ENCODE results near the gene SPECC1.

Gene SPECC1

GRCh38 chr17:20059728-20060188 lies 50.6 kb downstream of the SPECC1 start:
- H3K4me3 ChIP-seq (ENCODE audit: low read length) = no peak overlapping the region
- DNase-seq (ENCODE audit: low read depth) = peak; percentile 13
- TF ChIP-seq CTCF (conservative IDR thresholded peaks at IDR 0.05; ENCODE audit: low read length) = no peak

GRCh38 chr17:20063665-20064648 lies 54.8 kb downstream of the SPECC1 start:
- DNase-seq (ENCODE audit: low read depth) = peak; percentile 95
- peak overlapping the region; percentile 12 for H3K4me3 ChIP-seq (ENCODE audit: low read length)
- TF ChIP-seq CTCF (conservative IDR thresholded peaks at IDR 0.05; ENCODE audit: low read length) = peak; percentile 20

GRCh38 chr17:20066253-20066652 lies 57.1 kb downstream of the SPECC1 start:
- peak; percentile 92 for DNase-seq (ENCODE audit: low read depth)
- H3K4me3 ChIP-seq (ENCODE audit: low read length) = no peak overlapping the region
- no peak for TF ChIP-seq CTCF (conservative IDR thresholded peaks at IDR 0.05; ENCODE audit: low read length)

- no peak overlapping the region for H3K4me3 ChIP-seq (ENCODE audit: low read length)
- DNase-seq (ENCODE audit: low read depth) = no peak
- TF ChIP-seq CTCF (conservative IDR thresholded peaks at IDR 0.05; ENCODE audit: low read length) = no peak
These were observed 58.6 kb downstream of the SPECC1 start for GRCh38 chr17:20067711-20068110.

- DNase-seq (ENCODE audit: low read depth) = no peak
- no peak overlapping the region for H3K4me3 ChIP-seq (ENCODE audit: low read length)
- TF ChIP-seq CTCF (conservative IDR thresholded peaks at IDR 0.05; ENCODE audit: low read length) = no peak
These were observed 59.3 kb downstream of the SPECC1 start for GRCh38 chr17:20068445-20068844.

GRCh38 chr17:20071824-20072691 lies 62.9 kb downstream of the SPECC1 start:
- H3K4me3 ChIP-seq (ENCODE audit: low read length) = no peak overlapping the region
- TF ChIP-seq CTCF (conservative IDR thresholded peaks at IDR 0.05; ENCODE audit: low read length) = no peak
- DNase-seq (ENCODE audit: low read depth) = no peak

Data from AG10803 (cell line).